Left lung (tissue), 10 donors: ENCODE measurements around the gene CCDC170. TPM values are rescaled to one million over a fixed set of nuclear protein-coding genes. Genes with fewer than 3 reads are reported as not detected.

Experiments
- ATAC-seq: fragments of 200-7000 bp; cut with Tn5 transposase; one replicate; pipeline ENCODE4 v1.9.1; 2020; ENCODE audit warnings: moderate library complexity
- DNase-seq, 4 donors: peaks; one replicate each; pipeline ENCODE4 v3.0.0-alpha.2; 2013 to 2020
- H3K27ac ChIP-seq, 2 donors: fragments of 200-600 bp; sonication (generic) in 1 of 2; one replicate each; pipeline versions ENCODE4 v1.5.0 to v1.8.0; 2020 to 2021
- H3K27me3 ChIP-seq, 2 donors: fragments of 200-600 bp; sonication (generic) in 1 of 2; one replicate each; pipeline versions ENCODE4 v1.5.0 to v1.8.0; 2020 to 2021
- H3K36me3 ChIP-seq, 2 donors: fragments of 200-600 bp; sonication (generic) in 1 of 2; one replicate each; pipeline versions ENCODE4 v1.5.0 to v1.8.0; 2020 to 2021
- H3K4me1 ChIP-seq, 2 donors: fragments of 200-600 bp; one replicate each; pipeline ENCODE4 v1.8.0; 2021
- H3K4me3 ChIP-seq, 2 donors: fragments of 200-600 bp; sonication (generic) in 1 of 2; one replicate each; pipeline versions ENCODE4 v1.5.0 to v1.8.0; 2020 to 2021; ENCODE audit warnings: mild to moderate bottlenecking in 1 of 2
- H3K9me3 ChIP-seq, 2 donors: fragments of 200-600 bp; sonication (generic) in 1 of 2; one replicate each; pipeline versions ENCODE4 v1.5.0 to v1.8.0; 2020 to 2021
- intact Hi-C, 2 donors: fragments of 100-400 bp; cut with DNase I; formaldehyde crosslinking; loops; one replicate each; pipeline versions ENCODE4 v1.11.2 to v1.14.2; 2022
- polyA plus RNA-seq, 6 donors: library from polyadenylated mRNA; unstranded; fragments of 120-200 nt; gene quantifications; one replicate each; pipeline ENCODE4 v1.2.1, GENCODE V29; 2013; ENCODE audit not compliant: insufficient read length in 6 of 6
- total RNA-seq, 2 donors: library from RNA; stranded (reverse); fragmentation: NEBNext Ultra II Directional; extraction: Animal tissue kit (Norgen Biotek cat#: 25700); gene quantifications; one replicate each; pipeline ENCODE4 v1.2.1, GENCODE V29; 2021
- TF ChIP-seq, protein P1 (sequence below), 2 donors: fragments of 200-600 bp; sonication (generic) in 1 of 2; IDR thresholded peaks; one replicate each; pipeline versions ENCODE4 v1.5.0 to v1.8.0; 2021; ENCODE audit warnings: antibody characterized with exemption in 2 of 2
- donor health status: DM: no; HTN: yes; CAD: no.
- donor health status: DM: no; HTN: no; CAD: no.

CCDC170 gene
- total and polyA plus RNA-seq, 8 donors = 1.3 to 8.2 (median 4.4) TPM

DNA sequence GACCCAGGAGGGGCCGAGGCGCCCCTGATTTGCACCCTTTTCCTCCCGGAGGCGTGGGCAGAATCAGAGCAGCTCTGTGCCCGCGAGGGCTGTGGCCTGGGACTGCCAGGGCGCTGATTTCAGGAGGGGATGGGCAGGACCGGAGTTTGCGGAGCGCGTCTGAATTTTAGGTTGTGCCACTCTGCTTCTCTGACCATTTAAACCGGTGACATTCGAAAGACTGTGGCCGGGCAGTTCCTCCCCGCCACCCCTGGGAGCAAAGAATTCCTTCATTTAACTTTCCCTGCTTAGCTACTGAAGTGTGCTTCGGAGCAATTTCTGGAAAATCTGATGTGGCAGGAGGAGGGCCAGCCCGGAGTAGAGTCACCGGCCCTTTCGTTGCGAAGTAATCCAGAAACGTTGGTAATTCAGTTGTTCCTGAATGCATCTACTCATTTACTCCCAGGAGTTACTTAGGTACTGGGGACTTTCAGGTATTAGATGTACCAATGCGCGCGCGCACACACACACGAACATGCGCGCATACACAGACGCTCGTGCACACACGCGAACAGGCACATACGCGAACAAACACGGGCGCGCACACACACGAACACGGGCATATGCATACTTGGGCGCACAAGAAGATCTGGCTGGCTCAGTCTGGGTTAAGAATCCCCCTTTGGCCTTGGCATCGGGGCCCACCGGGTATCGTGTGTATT lies 568 bp downstream of the CCDC170 start:
- intact Hi-C loops = no loop called here
- peak; percentile 51 to 85 (median 68) for DNase-seq
- Histone ChIP-seq H3K9me3 (no peaks in the 10 kb centered on the region), H3K27ac (peak overlapping the region; percentile 82 to 85), H3K4me3 (peak overlapping the region; percentile 59 to 71), H3K36me3 (no peaks in the 10 kb centered on the region), H3K4me1 (peaks cover 0 to 38% of the 10 kb centered on the region in 2 donors), H3K27me3 (peaks cover 0 to 55% of the 10 kb centered on the region in 2 donors)
- TF ChIP-seq, protein P1, sequence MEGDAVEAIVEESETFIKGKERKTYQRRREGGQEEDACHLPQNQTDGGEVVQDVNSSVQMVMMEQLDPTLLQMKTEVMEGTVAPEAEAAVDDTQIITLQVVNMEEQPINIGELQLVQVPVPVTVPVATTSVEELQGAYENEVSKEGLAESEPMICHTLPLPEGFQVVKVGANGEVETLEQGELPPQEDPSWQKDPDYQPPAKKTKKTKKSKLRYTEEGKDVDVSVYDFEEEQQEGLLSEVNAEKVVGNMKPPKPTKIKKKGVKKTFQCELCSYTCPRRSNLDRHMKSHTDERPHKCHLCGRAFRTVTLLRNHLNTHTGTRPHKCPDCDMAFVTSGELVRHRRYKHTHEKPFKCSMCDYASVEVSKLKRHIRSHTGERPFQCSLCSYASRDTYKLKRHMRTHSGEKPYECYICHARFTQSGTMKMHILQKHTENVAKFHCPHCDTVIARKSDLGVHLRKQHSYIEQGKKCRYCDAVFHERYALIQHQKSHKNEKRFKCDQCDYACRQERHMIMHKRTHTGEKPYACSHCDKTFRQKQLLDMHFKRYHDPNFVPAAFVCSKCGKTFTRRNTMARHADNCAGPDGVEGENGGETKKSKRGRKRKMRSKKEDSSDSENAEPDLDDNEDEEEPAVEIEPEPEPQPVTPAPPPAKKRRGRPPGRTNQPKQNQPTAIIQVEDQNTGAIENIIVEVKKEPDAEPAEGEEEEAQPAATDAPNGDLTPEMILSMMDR (IDR thresholded peaks at IDR 0.05) = no peak
- ATAC-seq = peak; percentile 79

DNA sequence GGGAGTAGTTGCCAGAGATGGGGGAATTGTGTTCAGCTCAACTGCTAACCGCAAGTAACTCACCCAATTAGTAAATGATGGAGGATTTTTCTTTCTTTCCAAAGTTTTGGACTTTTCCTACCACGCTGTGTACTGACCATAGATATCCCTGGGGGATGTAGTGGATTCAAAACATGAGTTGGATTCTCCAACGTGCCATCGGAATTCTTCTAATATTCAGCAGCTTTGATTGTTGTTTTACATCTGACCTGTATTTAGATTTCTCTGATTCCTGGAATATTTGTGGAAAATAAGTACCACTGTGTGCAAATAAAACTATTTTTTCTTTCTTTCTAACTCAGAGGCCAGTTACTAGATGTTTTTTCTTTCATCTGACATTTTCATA lies 1.1 kb downstream of the CCDC170 start:
- peaks cover 0 to 55% of the 10 kb centered on the region in 2 donors for H3K27me3 ChIP-seq
- H3K4me3 ChIP-seq = peak overlapping the region; percentile 59 to 71
- no peaks in the 10 kb centered on the region for H3K9me3 ChIP-seq
- no peaks in the 10 kb centered on the region for H3K36me3 ChIP-seq
- peaks cover 0 to 38% of the 10 kb centered on the region in 2 donors for H3K4me1 ChIP-seq
- intact Hi-C loops = no loop called here
- TF ChIP-seq, protein P1 (IDR thresholded peaks at IDR 0.05) = no peak
- ATAC-seq = no peak
- no peak for DNase-seq
- H3K27ac ChIP-seq = peak overlapping the region; percentile 82 to 85

DNA sequence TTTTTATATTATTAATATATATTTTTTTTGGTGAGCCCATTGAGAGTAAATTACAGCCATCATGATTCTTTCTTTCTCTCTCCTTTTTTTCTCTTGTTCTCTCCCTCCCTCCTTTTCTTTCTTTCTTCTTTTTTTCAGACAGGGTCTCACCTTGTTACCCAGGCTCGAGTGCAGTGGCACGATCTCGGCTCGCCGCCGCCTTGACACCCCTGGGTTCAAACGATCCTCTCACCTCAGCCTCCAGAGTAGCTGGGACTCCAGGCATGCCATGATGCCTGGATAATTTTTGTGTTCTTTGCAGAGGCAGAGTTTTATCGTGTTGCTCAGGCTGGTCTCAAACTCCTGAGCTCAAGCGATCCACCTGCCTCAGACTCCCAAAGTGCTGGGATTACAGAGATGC lies 1.6 kb downstream of the CCDC170 start:
- TF ChIP-seq, protein P1 (IDR thresholded peaks at IDR 0.05) = no peak
- Histone ChIP-seq H3K36me3 (no peaks in the 10 kb centered on the region), H3K9me3 (no peaks in the 10 kb centered on the region), H3K27ac (no peak overlapping the region), H3K27me3 (peaks cover 0 to 55% of the 10 kb centered on the region in 2 donors), H3K4me3 (no peak overlapping the region), H3K4me1 (peaks cover 0 to 38% of the 10 kb centered on the region in 2 donors)
- DNase-seq (no peak), ATAC-seq (no peak)
- intact Hi-C loops = no loop called here

DNA sequence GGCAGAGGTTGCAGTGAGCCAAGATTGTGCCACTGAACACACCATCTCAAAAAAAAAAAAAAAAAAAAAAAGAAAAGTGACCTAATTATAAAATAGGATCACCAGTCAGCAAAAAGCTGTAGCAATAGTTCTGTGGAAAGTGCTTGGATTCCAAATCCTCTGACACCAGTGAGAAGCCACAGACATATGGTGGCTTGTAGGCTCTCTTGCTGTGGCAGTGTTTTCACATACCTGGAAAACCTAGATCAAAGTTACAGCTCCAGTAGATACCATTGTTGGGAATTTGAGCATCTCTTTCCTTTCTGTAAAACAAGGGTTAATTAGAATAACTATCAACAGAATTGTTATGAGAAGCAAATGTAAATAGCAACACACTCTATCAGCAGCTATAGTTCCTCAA lies 4.1 kb downstream of the CCDC170 start:
- Histone ChIP-seq H3K4me3 (no peak overlapping the region), H3K9me3 (no peaks in the 10 kb centered on the region), H3K27me3 (peaks cover 0 to 33% of the 10 kb centered on the region in 2 donors), H3K36me3 (no peaks in the 10 kb centered on the region), H3K27ac (peak overlapping the region; percentile 22 to 90), H3K4me1 (peaks cover 0 to 50% of the 10 kb centered on the region in 2 donors)
- intact Hi-C loops = no loop called here
- ATAC-seq (no peak), DNase-seq (no peak)
- TF ChIP-seq, protein P1 (IDR thresholded peaks at IDR 0.05) = no peak

DNA sequence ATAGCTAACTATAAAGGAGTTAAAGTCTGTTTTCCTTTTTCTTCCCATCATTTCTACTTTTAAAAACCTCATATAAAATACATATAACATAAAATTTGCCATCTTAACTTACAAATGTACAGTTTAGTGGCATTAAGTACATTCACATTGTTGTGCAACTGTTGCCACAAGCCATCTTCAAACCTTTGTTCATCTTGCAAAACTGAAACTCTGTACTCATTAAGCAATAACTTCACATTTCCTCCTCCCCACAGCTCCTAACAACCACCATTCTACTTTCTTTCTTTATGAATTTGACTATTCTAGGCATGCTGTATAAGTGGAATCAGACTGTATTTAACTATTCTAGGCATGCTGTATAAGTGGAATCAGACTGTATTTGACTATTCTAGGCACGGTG lies 4.5 kb downstream of the CCDC170 start:
- ATAC-seq (no peak), DNase-seq (peak in 1 of 4 donors; percentile 18)
- no peaks in the 10 kb centered on the region for H3K9me3 ChIP-seq
- H3K27me3 ChIP-seq = peaks cover 0 to 29% of the 10 kb centered on the region in 2 donors
- H3K4me1 ChIP-seq = peaks cover 0 to 50% of the 10 kb centered on the region in 2 donors
- peak overlapping the region; percentile 22 to 90 for H3K27ac ChIP-seq
- intact Hi-C loops = no loop called here
- TF ChIP-seq, protein P1 (IDR thresholded peaks at IDR 0.05) = no peak
- H3K36me3 ChIP-seq = no peaks in the 10 kb centered on the region
- no peak overlapping the region for H3K4me3 ChIP-seq
